HUDEP-2 (cell line): ENCODE data around the gene CDH15.

Source experiments
- DNase-seq, 76 experiments: peaks; one replicate each; lab custom pipeline; 2025; ENCODE audit not compliant: unreplicated experiment in 76 of 76; lab: John Stamatoyannopoulos, UW

CDH15 gene, protein sequence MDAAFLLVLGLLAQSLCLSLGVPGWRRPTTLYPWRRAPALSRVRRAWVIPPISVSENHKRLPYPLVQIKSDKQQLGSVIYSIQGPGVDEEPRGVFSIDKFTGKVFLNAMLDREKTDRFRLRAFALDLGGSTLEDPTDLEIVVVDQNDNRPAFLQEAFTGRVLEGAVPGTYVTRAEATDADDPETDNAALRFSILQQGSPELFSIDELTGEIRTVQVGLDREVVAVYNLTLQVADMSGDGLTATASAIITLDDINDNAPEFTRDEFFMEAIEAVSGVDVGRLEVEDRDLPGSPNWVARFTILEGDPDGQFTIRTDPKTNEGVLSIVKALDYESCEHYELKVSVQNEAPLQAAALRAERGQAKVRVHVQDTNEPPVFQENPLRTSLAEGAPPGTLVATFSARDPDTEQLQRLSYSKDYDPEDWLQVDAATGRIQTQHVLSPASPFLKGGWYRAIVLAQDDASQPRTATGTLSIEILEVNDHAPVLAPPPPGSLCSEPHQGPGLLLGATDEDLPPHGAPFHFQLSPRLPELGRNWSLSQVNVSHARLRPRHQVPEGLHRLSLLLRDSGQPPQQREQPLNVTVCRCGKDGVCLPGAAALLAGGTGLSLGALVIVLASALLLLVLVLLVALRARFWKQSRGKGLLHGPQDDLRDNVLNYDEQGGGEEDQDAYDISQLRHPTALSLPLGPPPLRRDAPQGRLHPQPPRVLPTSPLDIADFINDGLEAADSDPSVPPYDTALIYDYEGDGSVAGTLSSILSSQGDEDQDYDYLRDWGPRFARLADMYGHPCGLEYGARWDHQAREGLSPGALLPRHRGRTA

DNA sequence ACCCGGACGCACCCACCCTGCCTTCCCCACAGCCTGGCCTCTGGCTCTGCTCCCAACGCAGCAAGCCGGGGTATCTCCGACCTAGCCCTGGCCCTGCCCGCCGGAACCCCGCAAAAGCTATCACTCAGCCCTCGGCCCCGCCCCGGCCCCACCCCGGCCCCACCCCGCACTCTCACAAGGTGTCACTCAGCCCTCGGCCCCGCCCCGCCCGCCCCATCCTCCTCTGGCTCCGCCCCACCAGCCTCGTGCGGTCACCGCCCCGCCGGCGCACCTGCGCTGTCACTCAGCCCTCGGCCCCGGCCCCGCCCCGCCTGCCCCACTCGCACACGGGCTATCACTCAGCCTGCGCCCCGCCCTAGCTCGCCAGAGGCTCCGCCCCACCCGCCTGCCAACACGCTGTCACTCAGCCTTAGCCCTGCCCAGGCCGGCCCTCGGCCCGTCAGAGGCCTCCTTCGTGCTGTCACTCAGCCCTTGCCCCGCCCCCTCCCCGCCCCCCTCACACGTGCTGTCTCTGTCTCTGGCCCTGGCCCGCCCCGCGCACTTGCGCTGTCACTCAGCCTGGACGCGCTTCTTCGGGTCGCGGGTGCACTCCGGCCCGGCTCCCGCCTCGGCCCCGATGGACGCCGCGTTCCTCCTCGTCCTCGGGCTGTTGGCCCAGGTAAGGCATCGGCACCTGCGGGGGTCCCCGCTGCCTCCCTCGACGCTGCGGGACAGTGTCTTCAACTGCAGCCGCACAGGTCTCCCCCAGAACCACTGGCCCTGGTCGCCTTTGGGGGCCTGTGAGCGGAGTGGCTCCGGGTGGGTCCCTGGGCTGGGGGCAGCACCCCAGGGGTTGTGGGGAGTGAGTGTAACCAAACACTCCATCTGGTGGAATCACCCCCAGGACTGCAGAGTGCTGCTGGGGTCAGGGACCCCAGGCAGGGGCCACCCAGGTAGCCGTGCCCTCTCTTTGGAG, at the start of gene CDH15:
Gene CDH15, plus strand, starts transcription at position 533 of the 955 bp plus-strand sequence. Its CDS starts 84 bp downstream, at position 617.
- peak in 74 of 76 experiments; percentile 52 to 97 (median 92) for DNase-seq

- no peak for DNase-seq
These were observed 49.2 kb upstream of the CDH15 start for GRCh38 chr16:89122322-89122851.

- DNase-seq, result no peak
These were observed 48.3 kb upstream of the CDH15 start for GRCh38 chr16:89123001-89123830.

GRCh38 chr16:89123831-89124100, 47.8 kb upstream of the CDH15 start:
- no peak for DNase-seq

GRCh38 chr16:89129378-89129777, 42.2 kb upstream of the CDH15 start:
- DNase-seq, result no peak

GRCh38 chr16:89130448-89130847, 41.1 kb upstream of the CDH15 start:
- DNase-seq, result no peak

DNA sequence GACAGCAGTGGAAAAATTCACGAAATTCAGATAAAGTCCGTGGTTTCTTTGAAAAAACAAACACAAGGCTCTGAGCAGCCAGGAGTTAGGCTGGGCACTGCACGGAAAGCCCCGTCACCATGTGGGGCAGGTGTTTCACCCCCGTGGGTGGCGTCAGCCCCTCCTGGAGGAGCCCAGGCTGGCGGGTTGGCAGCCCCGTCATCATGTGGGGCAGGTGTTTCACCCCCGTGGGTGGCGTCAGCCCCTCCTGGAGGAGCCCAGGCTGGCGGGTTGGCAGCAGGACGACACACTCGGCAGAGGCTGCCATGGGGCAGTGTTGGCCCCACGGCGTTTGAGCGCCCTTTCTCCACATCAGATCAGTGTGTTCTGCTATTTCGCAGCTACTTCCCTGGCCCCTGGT, 39.8 kb upstream of the CDH15 start:
- DNase-seq, result no peak

DNA sequence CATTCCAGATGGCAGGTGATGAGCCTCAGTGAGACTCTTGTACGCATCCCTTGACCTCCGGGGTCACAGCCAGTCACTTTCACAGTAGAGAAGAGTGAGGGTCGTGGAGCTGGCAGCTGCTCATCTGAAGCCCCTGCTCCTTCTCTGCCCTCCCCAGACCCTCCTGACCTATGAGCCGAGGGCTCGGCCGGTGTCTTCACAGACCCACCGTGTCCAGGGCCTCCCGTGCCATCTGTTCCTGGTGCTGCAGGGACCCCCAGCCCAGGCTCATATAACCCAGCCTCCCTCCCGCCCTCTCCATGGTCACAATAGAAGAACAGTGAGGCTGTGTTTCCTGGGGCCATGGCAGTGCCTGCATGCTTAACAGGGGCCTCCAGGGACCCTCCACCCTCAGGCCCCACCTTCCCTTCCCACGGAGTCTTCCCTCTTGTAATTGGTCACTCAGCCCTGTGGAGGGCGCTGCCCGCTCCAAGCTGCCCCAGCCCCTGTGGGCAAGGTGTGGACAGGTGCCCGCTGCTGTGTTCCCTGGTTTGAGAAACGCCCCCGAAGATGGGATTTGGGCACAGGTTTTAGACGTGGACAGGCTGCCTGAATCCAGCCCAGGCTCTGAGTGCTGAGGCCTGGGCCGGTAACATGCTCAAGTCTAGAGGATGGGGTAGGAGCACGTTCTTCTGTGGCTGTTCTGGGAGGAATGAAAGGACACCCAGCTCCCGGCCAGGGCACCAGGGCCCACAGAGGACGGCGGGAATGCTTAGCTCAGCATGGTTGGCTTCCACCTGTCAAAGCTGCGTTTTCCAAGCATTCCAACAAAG, 39.1 kb upstream of the CDH15 start:
- DNase-seq, result no peak

GRCh38 chr16:89133457-89134127, 38.0 kb upstream of the CDH15 start:
- no peak for DNase-seq

DNA sequence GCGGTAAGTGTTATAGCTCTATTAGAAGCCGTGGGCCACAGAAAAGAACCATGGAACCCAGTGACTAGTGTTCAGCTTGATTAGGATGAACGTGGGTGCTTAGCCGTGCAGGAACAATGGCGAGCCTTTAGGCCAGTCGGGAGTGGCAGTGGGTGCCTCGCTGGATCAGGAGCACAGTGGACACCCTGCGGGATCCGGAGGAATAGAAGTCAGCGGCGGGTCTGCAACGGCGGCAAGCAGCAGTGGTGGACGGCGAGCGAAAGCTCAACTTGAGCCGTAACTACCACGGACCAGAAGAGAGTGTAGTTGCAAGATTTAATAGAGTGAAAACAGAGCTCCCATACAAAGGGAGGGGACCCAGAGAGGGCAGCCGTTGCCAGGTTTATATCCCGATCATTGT, 37.3 kb upstream of the CDH15 start:
- no peak for DNase-seq

DNA sequence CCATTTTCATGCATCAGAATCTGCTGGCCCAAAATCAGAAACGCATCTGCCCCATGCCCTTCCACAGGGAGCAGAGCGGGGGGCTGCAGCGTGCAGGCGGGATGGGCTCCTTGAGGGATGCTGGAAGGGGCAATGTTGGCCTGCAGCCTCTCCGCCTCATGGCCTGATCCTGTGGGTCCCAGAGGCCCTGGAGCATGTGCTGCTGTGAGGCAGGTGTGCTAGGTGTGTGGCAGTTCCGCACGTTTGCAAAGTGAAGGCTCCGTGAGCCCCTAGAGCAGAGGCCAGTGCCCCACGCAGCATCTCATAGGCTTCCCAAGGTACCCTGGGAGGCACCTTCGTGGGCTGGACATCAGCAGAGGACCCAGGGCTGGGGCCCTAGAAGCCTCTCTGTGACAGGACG, 36.4 kb upstream of the CDH15 start:
- no peak for DNase-seq

- no peak for DNase-seq
These were observed 35.4 kb upstream of the CDH15 start for GRCh38 chr16:89135971-89136765.

DNA sequence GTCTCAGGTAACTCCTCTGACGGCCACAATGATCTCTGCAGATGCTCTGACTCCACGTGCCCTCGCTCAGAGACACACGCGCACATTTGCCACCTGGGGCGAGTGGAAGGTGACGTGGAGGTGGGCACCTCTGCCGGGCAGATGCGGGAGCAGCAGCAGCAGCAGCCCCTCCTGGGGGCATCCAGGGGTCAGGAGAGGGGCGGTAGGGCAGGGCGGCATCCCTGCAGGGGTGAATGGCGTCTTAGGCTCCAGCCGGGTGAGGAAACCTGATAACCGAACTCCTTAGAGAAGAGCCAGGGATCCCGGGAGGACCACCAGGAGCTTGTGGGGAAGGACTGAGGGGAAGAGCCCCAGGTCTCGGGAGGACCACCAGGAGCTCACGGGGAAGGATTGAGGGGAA, 34.6 kb upstream of the CDH15 start:
- DNase-seq, result no peak

DNA sequence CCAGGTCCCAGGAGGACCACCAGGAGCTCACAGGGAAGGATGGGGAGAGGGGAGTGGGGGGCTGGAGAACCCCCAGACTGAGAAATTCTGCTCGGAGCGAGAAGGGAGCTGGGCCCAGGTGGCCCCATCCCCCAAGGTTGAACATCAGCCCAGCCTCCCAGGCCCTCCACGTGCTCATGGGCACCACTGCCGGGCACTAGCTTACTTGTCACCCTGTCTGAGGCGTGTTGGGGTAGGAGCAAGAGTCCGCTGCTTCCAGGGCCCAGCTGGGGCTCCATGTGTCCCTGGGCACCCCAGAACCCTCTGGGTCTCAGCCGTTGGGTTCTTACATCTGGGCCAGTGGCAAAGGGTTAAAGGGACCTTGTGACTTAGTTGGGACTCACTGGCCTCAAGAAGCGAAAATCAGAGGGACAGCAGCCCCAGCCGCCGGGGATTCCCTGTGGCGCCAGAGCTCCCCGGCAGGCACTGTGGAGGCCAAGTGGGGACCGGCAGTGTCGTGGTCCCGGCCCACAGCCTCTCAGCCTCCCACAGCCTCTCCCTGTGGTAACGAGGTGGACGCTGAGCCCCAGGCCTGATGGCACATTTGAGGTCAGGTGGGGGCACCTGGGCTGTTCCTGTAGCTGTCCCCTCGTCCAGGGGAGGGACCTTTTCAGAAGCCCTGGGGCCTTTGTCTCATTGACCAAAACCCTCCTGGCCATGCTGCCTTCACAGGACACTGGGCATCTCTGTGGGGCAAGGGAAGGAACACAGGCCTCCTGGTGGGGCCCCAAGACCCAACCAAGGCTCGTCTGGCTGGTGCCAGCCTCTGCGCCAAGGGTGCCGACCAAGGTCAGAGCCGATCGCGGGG, 33.7 kb upstream of the CDH15 start:
- no peak for DNase-seq

DNA sequence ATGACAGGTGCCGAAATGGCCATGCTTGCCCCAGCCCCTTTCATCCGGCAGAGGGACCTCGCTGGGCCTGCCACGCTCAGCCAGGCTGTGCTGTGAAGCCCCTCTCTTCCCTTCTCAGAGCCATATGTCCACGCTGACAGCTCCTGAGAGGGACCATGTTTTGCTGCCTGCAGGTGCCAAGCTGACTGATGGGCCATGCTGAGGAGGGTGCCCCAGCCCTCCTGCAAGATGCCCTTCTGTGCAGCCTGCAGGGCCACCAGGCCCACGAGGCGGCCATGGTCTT, 33.1 kb upstream of the CDH15 start:
- DNase-seq, result no peak

GRCh38 chr16:89138843-89139520, 32.6 kb upstream of the CDH15 start:
- no peak for DNase-seq
